ENCODE data around the gene OPA1.

OPA1 gene, protein sequence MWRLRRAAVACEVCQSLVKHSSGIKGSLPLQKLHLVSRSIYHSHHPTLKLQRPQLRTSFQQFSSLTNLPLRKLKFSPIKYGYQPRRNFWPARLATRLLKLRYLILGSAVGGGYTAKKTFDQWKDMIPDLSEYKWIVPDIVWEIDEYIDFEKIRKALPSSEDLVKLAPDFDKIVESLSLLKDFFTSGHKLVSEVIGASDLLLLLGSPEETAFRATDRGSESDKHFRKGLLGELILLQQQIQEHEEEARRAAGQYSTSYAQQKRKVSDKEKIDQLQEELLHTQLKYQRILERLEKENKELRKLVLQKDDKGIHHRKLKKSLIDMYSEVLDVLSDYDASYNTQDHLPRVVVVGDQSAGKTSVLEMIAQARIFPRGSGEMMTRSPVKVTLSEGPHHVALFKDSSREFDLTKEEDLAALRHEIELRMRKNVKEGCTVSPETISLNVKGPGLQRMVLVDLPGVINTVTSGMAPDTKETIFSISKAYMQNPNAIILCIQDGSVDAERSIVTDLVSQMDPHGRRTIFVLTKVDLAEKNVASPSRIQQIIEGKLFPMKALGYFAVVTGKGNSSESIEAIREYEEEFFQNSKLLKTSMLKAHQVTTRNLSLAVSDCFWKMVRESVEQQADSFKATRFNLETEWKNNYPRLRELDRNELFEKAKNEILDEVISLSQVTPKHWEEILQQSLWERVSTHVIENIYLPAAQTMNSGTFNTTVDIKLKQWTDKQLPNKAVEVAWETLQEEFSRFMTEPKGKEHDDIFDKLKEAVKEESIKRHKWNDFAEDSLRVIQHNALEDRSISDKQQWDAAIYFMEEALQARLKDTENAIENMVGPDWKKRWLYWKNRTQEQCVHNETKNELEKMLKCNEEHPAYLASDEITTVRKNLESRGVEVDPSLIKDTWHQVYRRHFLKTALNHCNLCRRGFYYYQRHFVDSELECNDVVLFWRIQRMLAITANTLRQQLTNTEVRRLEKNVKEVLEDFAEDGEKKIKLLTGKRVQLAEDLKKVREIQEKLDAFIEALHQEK

DNA sequence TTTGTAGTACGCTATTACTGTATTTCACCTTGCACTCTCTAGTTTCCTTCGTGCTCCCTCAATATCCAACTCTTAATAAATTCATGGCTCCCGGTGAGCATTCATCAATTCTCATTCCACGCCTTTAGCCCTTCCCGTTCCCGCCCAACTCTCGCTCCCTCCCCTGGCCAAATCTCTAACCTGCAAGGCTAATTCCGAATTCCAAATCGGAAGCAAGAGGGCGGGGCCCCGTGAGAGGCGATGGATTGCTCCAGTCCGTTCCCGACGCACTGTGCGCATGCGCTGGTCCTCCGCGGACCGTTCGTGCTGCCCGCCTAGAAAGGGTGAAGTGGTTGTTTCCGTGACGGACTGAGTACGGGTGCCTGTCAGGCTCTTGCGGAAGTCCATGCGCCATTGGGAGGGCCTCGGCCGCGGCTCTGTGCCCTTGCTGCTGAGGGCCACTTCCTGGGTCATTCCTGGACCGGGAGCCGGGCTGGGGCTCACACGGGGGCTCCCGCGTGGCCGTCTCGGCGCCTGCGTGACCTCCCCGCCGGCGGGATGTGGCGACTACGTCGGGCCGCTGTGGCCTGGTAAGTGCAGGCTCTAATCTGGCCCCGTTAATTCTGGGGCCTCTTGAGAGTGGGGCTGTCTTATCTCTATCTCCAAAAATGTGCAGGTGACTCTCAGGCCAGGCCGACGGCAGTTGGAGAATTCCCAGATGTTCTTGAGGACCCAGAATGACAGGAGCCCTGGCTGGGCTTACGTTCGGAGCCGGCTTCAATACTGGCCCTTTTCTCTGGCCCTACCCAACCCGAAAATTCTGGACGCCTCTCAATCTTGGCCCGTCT, at the start of gene OPA1:
TSS of gene OPA1 (plus strand) at position 368 of the 827 bp plus-strand sequence. CDS start at position 538, 170 bp downstream.
- peak; percentile 84 to 86 for DNase-seq (ENCODE audit: low read depth in 2 of 2)

GRCh38 chr3:193544289-193544688, 48.7 kb upstream of the OPA1 start:
- no peak for DNase-seq (ENCODE audit: low read depth in 2 of 2)

DNA sequence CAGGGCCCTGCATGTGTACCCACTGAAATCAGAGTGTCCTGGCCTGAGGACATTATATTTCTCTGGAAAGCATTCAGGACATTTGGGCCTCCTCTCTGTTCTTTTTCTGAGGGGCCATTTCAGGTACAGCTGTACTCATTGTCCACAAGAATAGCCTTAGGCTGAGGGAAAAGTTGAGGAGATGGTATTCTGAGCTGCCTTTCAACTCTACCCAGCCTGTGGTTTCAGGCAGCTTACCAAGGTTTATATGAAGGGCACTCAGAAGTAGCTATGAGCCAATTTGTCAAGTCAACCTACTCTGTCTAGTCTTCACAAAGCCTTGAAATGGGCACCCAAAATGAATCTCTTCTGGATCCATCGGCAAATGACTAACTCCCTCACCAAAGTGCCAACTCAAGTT, 47.7 kb upstream of the OPA1 start:
- DNase-seq (ENCODE audit: low read depth in 2 of 2): no peak

DNA sequence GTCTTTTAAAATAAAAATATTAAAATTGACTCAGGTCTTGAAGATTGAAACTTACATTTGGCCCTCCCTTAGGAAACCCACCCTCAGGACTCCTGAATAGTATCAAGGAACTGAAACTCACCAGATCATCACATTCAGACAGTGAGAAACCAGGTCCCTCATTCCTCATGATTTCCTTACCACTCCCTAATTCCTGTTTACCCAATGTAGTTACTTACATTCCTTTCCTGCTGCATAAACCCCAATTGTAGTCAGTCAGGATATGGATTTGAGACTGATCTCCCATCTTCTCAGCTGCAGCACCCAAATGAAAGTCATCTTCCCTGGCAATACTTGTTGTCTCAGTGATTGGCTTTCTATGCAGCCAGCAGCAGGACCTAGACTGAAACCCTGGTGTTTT, 46.9 kb upstream of the OPA1 start:
- DNase-seq (ENCODE audit: low read depth in 2 of 2): no peak

- no peak for DNase-seq (ENCODE audit: low read depth in 2 of 2)
These were observed 44.6 kb upstream of the OPA1 start for GRCh38 chr3:193548406-193548805.

- no peak for DNase-seq (ENCODE audit: low read depth in 2 of 2)
These were observed 40.1 kb upstream of the OPA1 start for GRCh38 chr3:193552923-193553322.

- no peak for DNase-seq (ENCODE audit: low read depth in 2 of 2)
These were observed 39.4 kb upstream of the OPA1 start for GRCh38 chr3:193553586-193553985.

GRCh38 chr3:193554811-193555210, 38.2 kb upstream of the OPA1 start, which contains the start of gene ATP13A4:
TSS of gene ATP13A4 (minus strand) at chr3:193554895. CDS start at chr3:193554799, 96 bp downstream.
- DNase-seq (ENCODE audit: low read depth in 2 of 2): no peak

GRCh38 chr3:193556841-193557240, 36.2 kb upstream of the OPA1 start:
- DNase-seq (ENCODE audit: low read depth in 2 of 2): no peak

- no peak for DNase-seq (ENCODE audit: low read depth in 2 of 2)
These were observed 33.9 kb upstream of the OPA1 start for GRCh38 chr3:193559100-193559499.

GRCh38 chr3:193560091-193560490, 32.9 kb upstream of the OPA1 start:
- no peak for DNase-seq (ENCODE audit: low read depth in 2 of 2)

GRCh38 chr3:193560870-193561269, 32.1 kb upstream of the OPA1 start:
- DNase-seq (ENCODE audit: low read depth in 2 of 2): no peak

- no peak for DNase-seq (ENCODE audit: low read depth in 2 of 2)
These were observed 29.6 kb upstream of the OPA1 start for GRCh38 chr3:193563426-193563825.

DNA sequence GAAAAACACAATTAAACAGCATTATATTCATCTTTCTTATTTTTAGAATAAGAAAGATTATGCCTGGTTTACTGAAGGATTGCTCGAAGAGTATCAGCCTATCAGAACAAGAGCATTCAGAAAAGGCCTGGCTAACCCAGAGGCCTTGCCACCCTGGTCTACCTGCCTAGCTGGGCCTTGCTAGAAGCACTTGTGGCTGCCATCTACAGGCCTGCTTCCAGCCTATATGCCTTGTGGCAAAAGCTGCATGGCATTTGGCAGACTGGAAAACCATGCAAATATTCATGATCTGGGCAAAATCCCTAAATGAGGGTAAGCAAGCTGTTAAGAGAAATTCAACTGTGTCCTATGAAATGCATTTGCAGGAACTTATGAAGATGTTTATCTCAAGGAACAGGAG, 29.0 kb upstream of the OPA1 start:
- no peak for DNase-seq (ENCODE audit: low read depth in 2 of 2)

GRCh38 chr3:193569119-193569518, 23.9 kb upstream of the OPA1 start:
- no peak for DNase-seq (ENCODE audit: low read depth in 2 of 2)

GRCh38 chr3:193572426-193572908, 20.5 kb upstream of the OPA1 start:
- DNase-seq (ENCODE audit: low read depth in 2 of 2): peak in 1 of 2 donors; percentile 21

GRCh38 chr3:193573403-193574191, 19.4 kb upstream of the OPA1 start:
- no peak for DNase-seq (ENCODE audit: low read depth in 2 of 2)

DNA sequence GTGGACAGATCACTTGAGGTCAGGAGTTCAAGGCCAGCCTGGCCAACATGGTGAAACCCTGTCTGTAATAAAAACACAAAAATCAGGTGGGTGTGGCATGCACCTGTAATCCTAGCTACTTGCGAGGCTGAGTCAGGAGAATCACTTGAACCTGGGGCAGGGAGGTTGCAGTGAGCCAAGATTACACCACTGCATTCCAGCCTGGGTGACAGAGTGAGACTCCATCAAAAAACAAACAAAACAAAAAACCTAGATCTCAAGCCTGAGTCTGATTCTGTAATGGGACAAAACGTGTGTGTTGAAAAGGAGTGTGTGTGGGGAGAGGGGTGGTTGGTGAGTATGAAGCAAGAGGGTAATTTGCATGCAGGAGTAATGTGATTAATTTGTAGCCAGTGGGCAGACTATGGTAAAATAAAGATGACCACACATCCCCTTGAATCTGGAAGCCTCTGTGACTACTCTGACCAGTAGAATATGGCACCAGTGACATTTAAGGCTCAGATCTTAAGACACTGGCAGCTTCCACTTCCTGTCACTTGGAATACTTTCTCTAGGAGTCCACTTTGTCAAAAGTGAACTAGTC, 18.4 kb upstream of the OPA1 start:
- DNase-seq (ENCODE audit: low read depth in 2 of 2): no peak

- no peak for DNase-seq (ENCODE audit: low read depth in 2 of 2)
These were observed 7.5 kb upstream of the OPA1 start for GRCh38 chr3:193585530-193585929.

DNA sequence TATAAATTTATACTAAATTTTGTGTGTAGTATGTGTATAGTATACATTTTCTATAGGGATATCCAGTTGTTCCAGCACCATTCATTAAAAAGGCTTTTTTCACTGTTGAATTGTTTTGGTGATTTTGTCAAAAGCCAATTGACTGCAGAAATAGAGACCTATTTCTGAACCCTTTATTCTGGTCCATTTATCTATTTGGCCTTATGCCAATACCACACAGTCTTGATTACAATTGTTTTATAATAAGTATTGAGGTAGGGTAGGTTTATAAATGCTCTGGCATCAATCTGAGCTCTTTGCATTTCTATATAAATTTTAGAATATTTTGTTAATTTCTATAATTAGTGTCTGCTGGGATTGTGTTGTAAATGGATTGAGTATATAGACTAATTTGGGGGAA, 6.5 kb upstream of the OPA1 start:
- DNase-seq (ENCODE audit: low read depth in 2 of 2): no peak
